Fibroblast of skin of scalp (primary cell): ENCODE data around the gene FRMD5.

Experiments used
- DNase-seq: peaks from one replicate; pipeline ENCODE4 v3.0.0-alpha.2; 2013

The FRMD5 gene

DNA sequence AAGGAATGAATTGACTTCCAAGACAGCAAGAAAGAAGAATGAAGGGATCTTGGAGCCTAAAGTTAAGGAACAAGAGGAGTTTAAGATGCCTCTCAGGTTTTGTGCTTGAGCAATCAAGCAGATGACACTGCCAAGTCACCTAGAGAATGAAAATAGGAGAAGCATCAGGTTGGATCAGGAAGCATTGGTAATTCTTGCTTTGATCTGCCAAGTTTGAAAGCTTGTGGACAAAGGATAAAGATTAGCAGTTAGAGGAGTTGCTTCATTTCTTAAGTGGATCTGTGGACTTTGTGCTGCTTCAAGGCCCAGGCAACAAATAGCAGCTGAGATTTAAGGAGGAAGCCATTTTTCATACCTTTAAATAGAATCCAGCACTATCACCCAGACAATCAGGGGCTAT, 35.6 kb downstream of the FRMD5 start:
- no peak for DNase-seq

DNA sequence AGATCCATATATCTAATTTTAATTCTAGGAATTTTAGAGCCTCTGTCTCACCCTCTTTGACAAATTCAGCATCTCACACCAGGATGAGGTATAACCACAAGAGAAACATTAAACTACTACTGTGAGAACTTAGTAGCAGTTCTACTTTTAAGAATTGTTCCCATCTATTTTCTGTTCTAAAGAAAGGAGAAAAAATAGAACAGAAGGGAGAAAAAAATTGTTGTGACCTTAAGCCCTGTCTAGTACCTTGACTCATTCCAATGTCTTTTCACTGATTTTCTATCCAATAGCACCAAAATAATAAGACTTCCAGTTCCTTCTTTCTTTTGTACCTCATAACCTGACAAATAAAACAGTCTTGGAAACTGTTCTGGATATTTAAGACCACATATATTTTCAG, 37.0 kb downstream of the FRMD5 start:
- DNase-seq: no peak

GRCh38 chr15:44157679-44158078, 37.4 kb downstream of the FRMD5 start:
- peak; percentile 85 for DNase-seq

GRCh38 chr15:44153352-44153751, 41.7 kb downstream of the FRMD5 start:
- DNase-seq: no peak

GRCh38 chr15:44149224-44149623, 45.8 kb downstream of the FRMD5 start:
- DNase-seq: no peak

DNA sequence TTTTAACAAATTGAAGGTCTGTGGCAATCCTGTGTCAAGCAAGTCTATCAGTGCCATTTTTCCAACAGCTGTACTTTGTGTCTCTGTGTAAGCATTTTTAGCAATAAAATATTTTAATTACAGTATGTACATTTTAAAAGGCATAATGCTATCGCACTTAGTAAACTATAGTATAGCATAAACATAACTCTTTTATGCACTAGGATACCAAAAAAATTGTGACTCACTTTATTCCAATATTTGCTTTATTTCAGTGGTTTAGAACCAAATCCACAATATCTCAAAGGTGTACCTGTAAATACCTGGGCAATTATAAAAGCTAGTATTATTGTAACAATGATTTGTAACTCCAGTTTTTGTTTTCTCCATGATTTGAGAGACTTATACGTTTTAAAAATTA, 46.5 kb downstream of the FRMD5 start:
- no peak for DNase-seq

GRCh38 chr15:44147636-44148035, 47.4 kb downstream of the FRMD5 start:
- no peak for DNase-seq

DNA sequence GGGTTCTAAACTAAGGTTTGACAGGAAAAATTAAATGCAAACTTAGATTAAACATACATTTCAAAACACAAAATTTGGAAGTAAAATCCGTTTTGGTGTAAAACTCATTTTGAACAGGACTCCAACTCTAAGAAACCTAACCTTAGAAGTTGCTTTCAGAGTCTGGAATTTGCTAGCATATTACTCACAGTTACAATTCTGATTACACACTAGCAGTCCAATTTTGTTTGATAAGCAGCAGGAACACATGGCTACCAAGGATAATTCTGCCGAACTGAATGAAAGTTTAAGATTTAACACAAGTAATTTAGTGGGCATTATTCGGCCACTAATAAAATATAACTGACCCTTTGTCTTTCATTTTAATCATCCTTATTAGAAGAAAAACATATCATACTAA, 49.6 kb downstream of the FRMD5 start:
- no peak for DNase-seq

DNA sequence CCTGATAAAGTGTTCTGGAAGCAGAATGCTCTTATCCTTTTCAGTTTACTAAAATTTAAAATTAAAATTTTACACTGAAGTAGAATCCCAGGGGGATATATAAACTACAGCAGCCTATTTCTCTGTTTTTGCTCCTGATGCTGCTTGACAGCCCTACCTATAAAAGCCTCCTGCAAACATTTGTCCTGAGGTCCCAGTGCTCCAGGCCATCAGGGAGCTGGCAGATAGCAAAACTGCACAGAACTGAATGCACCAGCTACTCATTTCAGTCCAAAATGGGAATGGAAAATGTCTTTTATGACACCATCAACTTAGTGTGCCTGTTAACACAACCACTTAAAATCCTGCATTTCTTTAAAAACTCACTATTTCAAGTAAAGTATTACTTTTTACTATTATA, 50.1 kb downstream of the FRMD5 start:
- DNase-seq: no peak

DNA sequence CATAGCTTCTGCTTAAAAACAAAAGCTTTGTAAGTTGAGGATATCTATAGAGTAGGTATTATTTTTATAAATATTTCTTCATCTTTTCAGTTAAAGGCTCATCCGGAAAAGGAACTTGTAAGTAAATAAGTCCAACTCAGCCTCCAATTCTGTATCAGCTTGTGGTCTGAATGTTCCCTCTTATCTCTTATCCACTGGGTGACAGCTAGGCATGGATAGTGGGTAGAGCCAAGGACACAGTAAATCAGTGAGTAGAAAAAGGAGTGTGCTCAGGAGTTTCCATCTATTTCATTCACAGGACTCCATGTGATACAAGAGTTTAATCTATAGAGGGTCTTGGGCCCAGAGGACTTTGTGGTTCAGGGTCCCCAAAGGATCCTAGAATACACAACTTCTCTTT, 50.9 kb downstream of the FRMD5 start:
- DNase-seq: no peak

- peak; percentile 6 for DNase-seq
Measured at GRCh38 chr15:44137750-44138149, 57.3 kb downstream of the FRMD5 start.

- no peak for DNase-seq
Measured at GRCh38 chr15:44136991-44137477, 58.0 kb downstream of the FRMD5 start.

DNA sequence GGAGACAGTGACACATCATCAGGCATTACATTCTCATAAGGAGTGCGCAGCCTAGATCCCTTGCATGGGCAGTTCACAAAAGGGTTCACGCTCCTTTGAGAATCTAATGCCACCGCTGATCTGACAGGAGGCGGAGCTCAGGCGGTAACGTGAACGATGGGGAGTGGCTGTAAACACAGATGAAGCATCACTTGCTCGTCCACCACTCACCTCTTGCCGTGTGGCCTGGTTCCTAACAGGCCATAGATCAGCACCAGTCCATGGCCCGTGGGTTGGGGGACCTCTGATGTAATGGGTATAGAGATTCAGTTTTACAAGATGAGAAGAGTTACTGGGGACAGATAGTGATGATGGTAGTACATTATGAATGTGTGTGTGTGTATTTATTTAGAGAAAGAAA, 63.0 kb downstream of the FRMD5 start:
- no peak for DNase-seq

GRCh38 chr15:44130778-44131177, 64.3 kb downstream of the FRMD5 start:
- DNase-seq: no peak

DNA sequence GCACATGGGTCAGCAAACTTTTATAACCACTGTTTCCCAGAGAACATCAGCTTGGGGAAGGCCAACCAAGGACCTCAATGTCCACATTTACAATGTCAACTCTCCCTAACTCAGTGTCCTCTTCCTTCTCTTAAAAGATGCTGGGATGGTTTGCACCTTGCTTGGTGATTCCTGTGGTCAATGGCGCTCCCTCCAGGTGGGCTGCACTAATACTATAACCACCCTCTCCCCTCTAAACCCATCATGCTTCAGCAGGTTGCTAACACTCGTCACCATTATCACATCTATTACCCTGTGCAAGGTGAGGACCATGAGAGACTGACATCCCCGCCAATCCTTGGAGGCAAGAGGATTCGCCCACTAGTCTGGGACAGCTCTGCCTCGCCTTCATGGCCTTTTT, 65.2 kb downstream of the FRMD5 start:
- DNase-seq: no peak

GRCh38 chr15:44128443-44128842, 66.6 kb downstream of the FRMD5 start:
- no peak for DNase-seq

GRCh38 chr15:44125879-44126278, 69.2 kb downstream of the FRMD5 start:
- no peak for DNase-seq

DNA sequence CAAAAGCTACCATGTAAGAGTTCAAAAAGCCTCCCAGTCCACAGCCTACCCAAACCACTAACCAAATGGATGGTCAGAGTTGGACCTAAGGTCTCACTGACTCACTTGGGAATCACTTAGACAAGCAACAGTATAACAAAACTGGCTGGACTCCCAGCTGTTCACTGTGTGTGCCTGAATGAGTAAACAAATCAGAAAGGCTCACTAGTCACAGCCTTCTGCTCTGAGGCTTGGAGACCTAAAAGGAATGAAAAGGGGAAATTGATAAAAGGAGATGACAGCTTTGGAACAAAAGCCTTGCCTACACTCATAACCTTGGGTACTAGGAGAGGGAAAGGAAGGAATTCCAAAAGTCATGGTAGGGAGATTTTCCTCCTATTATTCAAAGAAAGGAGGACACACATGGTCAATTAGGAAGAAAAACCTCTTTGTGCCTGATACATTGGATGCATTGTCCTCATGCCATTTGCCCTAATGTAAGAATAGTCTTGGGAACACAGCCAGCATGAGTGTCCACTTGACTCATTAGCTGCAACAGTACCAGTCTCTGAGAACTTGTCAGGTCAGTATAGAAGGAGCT, 92.3 kb downstream of the FRMD5 start:
- peak; percentile 85 for DNase-seq

GRCh38 chr15:44101944-44102343, 93.1 kb downstream of the FRMD5 start:
- DNase-seq: peak; percentile 74

DNA sequence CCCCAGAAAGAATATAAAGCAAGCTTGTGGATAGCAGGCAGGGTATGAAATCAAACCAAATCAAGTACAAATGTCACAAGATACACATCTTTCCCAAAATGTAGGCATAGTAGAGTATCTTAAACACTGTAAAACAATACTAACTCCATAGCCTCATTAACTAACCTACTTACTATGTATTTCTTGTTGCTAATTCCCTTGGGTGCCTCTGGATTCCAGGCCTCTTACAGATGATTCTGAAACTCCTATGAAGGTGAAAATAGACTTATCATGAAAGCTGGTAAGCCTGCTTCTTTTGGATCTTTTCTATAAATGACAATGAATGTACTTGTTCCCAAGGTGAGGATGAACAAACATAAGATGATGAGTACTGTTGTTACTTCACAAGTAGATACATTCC, 93.8 kb downstream of the FRMD5 start:
- DNase-seq: peak; percentile 43

DNA sequence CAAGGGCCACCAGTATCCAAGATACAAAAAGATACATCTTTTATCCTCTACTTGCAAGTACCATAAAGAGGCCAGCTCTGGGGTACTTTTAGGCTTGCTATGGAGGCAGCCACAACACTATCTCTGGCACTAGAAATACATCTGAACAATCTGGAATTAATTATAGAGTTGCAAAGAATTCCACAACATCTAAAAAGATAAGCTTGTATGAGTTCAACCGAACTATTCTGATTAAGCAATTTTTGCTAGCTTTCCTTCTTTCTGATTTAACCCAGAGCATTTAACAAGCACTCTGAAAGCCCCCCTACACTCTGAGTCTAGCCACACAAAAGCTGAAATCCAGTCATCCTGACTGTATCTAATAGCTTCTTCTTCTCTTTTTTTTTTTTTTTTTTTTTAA, 95.4 kb downstream of the FRMD5 start:
- DNase-seq: peak; percentile 48

DNA sequence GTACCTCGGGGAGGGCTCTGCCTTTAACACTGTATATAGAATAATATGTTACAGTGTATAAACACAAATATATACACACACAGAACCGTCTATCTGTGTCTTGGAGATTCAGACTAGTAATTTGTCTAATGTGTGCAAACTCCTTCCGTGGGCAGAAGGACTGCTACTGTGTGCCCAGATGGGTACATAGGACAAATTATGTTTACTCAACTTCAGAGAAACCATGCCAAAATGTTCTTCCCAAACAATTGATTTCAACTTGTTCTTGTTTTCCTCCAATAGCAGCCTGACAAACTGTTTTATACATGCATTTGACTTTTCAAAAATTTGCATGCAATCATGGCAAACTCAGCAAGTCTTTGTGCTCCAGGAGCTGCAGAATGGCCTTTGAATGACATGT, 97.5 kb downstream of the FRMD5 start:
- no peak for DNase-seq

DNA sequence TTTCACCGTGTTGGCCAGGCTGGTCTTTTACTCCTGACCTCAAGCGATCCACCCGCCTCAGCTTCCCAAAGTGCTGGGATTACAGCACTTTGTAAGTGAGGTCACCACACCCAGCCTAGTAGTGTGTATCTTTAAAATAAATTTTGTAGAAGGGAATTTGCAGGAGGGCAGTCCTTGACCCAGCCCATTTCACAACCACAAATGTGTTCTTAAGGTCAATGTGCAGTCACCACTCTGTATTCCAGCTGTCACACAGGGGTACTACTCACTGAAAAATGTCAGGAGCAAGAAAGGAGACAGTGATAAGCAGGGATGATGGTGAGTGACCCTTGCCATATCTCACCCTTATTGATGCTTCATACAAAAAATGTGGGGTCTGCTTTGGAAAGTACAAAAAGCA, 98.5 kb downstream of the FRMD5 start:
- no peak for DNase-seq

GRCh38 chr15:44094781-44095180, 100.3 kb downstream of the FRMD5 start:
- DNase-seq: peak; percentile 75

DNA sequence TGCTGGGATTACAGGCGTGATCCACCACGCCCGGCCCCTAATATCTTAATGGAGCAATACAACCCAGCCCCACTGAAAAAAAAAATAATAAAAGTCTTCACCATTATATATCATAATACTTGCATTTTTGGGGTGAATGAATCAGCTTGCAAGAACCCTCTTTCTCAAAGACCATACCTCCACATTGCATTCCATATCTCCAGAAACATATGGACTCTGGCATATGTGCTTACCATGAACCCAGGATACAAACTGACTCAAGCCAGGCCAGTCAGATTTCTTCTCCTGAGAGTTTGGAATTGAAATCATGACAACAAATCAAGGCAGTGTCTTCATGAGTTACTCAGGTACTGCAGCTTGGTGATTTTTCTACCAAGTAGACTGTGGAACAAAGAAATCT, 101.2 kb downstream of the FRMD5 start:
- DNase-seq: no peak
